MM.1S (cell line): ENCODE measurements around the gene BCR.

Source experiments
- DNase-seq: peaks from one replicate; pipeline ENCODE4 v3.0.0-alpha.2; 2015
- H2AFZ ChIP-seq: fragments of 300-600 bp; sonication (generic); 2 replicates; pipeline ENCODE4 v1.6.0; 2016; ENCODE audit warnings: antibody characterized with exemption, low read length
- H3F3A ChIP-seq: fragments of 300-600 bp; sonication (generic); 2 replicates; pipeline ENCODE4 v1.6.1; 2016; ENCODE audit warnings: mild to moderate bottlenecking, antibody characterized with exemption, low read length, moderate library complexity, mixed read lengths; ENCODE audit not compliant: insufficient read depth
- H3K27ac ChIP-seq: fragments of 300-600 bp; sonication (generic); 2 replicates; pipeline ENCODE4 v1.5.1; 2016; ENCODE audit warnings: mild to moderate bottlenecking, low read length
- H3K27me3 ChIP-seq: fragments of 300-600 bp; sonication (generic); replicated peaks from 2 replicates; pipeline ENCODE4 v1.6.0; 2016; ENCODE audit warnings: low read length; ENCODE audit not compliant: insufficient read depth
- H3K36me3 ChIP-seq: fragments of 300-600 bp; sonication (generic); replicated peaks from 2 replicates; pipeline ENCODE4 v1.6.1; 2016; ENCODE audit warnings: mild to moderate bottlenecking, low read length, mixed read lengths; ENCODE audit not compliant: insufficient read depth
- H3K4me1 ChIP-seq: fragments of 300-600 bp; sonication (generic); 2 replicates; pipeline ENCODE4 v1.6.1; 2016; ENCODE audit warnings: low read length, mixed read lengths
- H3K4me2 ChIP-seq: fragments of 300-600 bp; sonication (generic); 2 replicates; pipeline ENCODE4 v1.6.0; 2016; ENCODE audit warnings: low read depth, low read length
- H3K4me3 ChIP-seq: fragments of 300-600 bp; sonication (generic); 2 replicates; pipeline ENCODE4 v1.5.1; 2016; ENCODE audit warnings: low read length, mixed read lengths
- H3K79me2 ChIP-seq: fragments of 300-600 bp; sonication (generic); 2 replicates; pipeline ENCODE4 v1.6.1; 2016; ENCODE audit warnings: mixed run types, low read length, mixed read lengths
- H3K9ac ChIP-seq: fragments of 300-600 bp; sonication (generic); 2 replicates; pipeline ENCODE4 v1.6.1; 2016; ENCODE audit warnings: low read length, mixed read lengths
- H3K9me2 ChIP-seq: fragments of 300-600 bp; sonication (generic); replicated peaks from 2 replicates; pipeline ENCODE4 v1.6.1; 2016; ENCODE audit warnings: mild to moderate bottlenecking, low read length, mixed read lengths; ENCODE audit not compliant: insufficient read depth
- H3K9me3 ChIP-seq: fragments of 300-600 bp; sonication (generic); replicated peaks from 2 replicates; pipeline ENCODE4 v1.6.1; 2016; ENCODE audit warnings: mild to moderate bottlenecking, low read length, mixed read lengths; ENCODE audit not compliant: insufficient read depth
- H4K20me1 ChIP-seq: fragments of 300-600 bp; sonication (generic); 2 replicates; pipeline ENCODE4 v1.6.1; 2016; ENCODE audit warnings: mild to moderate bottlenecking, low read length, moderate library complexity, mixed read lengths; ENCODE audit not compliant: insufficient read depth
- EZH2 ChIP-seq: fragments of 300-600 bp; sonication (generic); optimal IDR thresholded peaks from 2 replicates; pipeline ENCODE3; 2017; ENCODE audit warnings: low read depth, mild to moderate bottlenecking, antibody characterized with exemption, low read length, mixed read lengths
- EZH2phosphoT487 ChIP-seq: fragments of 300-600 bp; sonication (generic); IDR thresholded peaks from 2 replicates; pipeline ENCODE4 v1.6.1; 2018; ENCODE audit warnings: antibody characterized with exemption, low read length
- TF ChIP-seq, protein P1 (sequence below): fragments of 300-600 bp; sonication (generic); IDR thresholded peaks from 2 replicates; pipeline ENCODE4 v1.5.1; 2016; ENCODE audit warnings: antibody characterized with exemption, low read length, mixed read lengths

Gene BCR

DNA sequence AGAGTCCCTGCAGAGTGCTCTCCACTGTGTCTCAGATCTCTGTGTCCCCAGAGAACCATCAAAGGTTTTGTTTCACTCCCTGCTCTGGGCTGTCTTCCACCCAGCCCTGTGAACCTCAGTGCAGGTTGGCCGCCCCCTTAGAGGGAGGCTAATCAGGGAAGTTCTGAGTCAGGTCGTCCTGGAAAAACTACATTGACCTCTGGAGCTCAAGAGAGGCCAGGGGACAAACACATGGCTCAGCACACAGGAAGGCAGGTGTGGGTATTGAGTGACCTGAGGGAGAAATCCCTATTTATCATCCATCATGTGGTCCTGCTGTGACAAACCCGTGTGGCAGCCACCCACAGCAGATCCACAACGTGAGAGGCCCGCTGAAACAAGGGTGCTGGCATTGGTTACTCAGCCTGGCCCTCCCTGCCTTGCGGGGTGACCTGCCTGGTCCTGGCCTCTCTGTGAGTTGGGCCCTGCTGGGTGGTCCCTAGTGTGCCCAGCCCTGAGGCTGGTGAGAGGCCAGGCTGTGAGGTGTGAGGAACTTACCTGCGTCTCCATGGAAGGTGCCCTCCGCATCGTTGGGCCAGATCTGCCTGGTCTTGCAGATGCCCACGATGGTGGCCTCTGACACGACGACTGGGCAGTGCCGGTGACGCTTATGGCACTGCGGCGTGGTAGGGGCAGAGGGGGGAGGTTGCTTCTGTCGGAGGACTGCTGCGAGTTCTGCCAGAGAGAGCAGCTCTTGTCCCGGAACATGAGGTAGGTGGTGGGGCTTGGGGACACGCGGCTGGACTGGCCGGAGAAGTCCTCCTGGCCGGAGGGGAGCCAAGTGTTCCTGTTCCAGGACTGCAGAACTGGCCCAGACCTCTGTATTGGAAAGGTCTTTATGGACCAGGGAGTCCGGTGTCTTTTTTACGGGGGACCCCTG is 669 bp upstream of the BCR start:
- Histone ChIP-seq H3K4me3 (peak overlapping the region; percentile 66), H3K4me2 (peak overlapping the region; percentile 95), H3K9me2 (no peaks in the 10 kb centered on the region), H2AFZ (peak overlapping the region; percentile 20), H3K36me3 (peaks cover under 1% of the 10 kb centered on the region; the same call in 1 of the 2 replicates), H3K4me1 (peaks cover 52% of the 10 kb centered on the region), H3K9me3 (no peaks in the 10 kb centered on the region), H3K27ac (peak overlapping the region; percentile 92), H3K9ac (peak overlapping the region; percentile 73), H4K20me1 (peaks cover 16% of the 10 kb centered on the region), H3K79me2 (peaks cover 62% of the 10 kb centered on the region), H3K27me3 (no peaks in the 10 kb centered on the region), H3F3A (peaks cover 63% of the 10 kb centered on the region)
- peak; percentile 41 for DNase-seq
- TF ChIP-seq, protein P1, sequence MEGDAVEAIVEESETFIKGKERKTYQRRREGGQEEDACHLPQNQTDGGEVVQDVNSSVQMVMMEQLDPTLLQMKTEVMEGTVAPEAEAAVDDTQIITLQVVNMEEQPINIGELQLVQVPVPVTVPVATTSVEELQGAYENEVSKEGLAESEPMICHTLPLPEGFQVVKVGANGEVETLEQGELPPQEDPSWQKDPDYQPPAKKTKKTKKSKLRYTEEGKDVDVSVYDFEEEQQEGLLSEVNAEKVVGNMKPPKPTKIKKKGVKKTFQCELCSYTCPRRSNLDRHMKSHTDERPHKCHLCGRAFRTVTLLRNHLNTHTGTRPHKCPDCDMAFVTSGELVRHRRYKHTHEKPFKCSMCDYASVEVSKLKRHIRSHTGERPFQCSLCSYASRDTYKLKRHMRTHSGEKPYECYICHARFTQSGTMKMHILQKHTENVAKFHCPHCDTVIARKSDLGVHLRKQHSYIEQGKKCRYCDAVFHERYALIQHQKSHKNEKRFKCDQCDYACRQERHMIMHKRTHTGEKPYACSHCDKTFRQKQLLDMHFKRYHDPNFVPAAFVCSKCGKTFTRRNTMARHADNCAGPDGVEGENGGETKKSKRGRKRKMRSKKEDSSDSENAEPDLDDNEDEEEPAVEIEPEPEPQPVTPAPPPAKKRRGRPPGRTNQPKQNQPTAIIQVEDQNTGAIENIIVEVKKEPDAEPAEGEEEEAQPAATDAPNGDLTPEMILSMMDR, result no peak
- TF ChIP-seq EZH2 (no peak), EZH2phosphoT487 (no peak)

DNA sequence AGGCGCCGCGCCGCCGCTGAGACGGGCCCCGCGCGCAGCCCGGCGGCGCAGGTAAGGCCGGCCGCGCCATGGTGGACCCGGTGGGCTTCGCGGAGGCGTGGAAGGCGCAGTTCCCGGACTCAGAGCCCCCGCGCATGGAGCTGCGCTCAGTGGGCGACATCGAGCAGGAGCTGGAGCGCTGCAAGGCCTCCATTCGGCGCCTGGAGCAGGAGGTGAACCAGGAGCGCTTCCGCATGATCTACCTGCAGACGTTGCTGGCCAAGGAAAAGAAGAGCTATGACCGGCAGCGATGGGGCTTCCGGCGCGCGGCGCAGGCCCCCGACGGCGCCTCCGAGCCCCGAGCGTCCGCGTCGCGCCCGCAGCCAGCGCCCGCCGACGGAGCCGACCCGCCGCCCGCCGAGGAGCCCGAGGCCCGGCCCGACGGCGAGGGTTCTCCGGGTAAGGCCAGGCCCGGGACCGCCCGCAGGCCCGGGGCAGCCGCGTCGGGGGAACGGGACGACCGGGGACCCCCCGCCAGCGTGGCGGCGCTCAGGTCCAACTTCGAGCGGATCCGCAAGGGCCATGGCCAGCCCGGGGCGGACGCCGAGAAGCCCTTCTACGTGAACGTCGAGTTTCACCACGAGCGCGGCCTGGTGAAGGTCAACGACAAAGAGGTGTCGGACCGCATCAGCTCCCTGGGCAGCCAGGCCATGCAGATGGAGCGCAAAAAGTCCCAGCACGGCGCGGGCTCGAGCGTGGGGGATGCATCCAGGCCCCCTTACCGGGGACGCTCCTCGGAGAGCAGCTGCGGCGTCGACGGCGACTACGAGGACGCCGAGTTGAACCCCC is 798 bp downstream of the BCR start:
- TF ChIP-seq EZH2phosphoT487, result no peak
- TF ChIP-seq, protein P1, result no peak
- TF ChIP-seq EZH2, result no peak
- Histone ChIP-seq H3K27ac (peak overlapping the region; percentile 54; the same call in 1 of the 2 replicates), H3K4me3 (peak overlapping the region; percentile 88), H3K9ac (peak overlapping the region; percentile 76), H2AFZ (no peak overlapping the region), H3K9me2 (no peaks in the 10 kb centered on the region), H3K4me1 (peaks cover 46% of the 10 kb centered on the region), H3K9me3 (no peaks in the 10 kb centered on the region), H3K4me2 (peak overlapping the region; percentile 90), H3K27me3 (no peaks in the 10 kb centered on the region), H3F3A (peaks cover 53% of the 10 kb centered on the region), H3K36me3 (peaks cover 4% of the 10 kb centered on the region; the same call in 1 of the 2 replicates), H4K20me1 (peaks cover 26% of the 10 kb centered on the region), H3K79me2 (peaks cover 70% of the 10 kb centered on the region)
- peak; percentile 42 for DNase-seq

DNA sequence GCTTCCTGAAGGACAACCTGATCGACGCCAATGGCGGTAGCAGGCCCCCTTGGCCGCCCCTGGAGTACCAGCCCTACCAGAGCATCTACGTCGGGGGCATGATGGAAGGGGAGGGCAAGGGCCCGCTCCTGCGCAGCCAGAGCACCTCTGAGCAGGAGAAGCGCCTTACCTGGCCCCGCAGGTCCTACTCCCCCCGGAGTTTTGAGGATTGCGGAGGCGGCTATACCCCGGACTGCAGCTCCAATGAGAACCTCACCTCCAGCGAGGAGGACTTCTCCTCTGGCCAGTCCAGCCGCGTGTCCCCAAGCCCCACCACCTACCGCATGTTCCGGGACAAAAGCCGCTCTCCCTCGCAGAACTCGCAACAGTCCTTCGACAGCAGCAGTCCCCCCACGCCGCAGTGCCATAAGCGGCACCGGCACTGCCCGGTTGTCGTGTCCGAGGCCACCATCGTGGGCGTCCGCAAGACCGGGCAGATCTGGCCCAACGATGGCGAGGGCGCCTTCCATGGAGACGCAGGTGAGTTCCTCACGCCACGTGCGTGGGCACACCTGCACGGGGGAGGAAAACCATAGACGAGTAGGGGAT is 1.5 kb downstream of the BCR start:
- Histone ChIP-seq H3K36me3 (peaks cover 4% of the 10 kb centered on the region; the same call in 1 of the 2 replicates), H3K4me1 (peaks cover 39% of the 10 kb centered on the region), H3K9me2 (no peaks in the 10 kb centered on the region), H2AFZ (no peak overlapping the region), H3K4me3 (peak overlapping the region; percentile 88), H4K20me1 (peaks cover 33% of the 10 kb centered on the region), H3K9ac (peak overlapping the region; percentile 76), H3F3A (peaks cover 46% of the 10 kb centered on the region), H3K79me2 (peaks cover 77% of the 10 kb centered on the region), H3K4me2 (peak overlapping the region; percentile 90), H3K9me3 (no peaks in the 10 kb centered on the region), H3K27me3 (no peaks in the 10 kb centered on the region), H3K27ac (peak overlapping the region; percentile 54; the same call in 1 of the 2 replicates)
- TF ChIP-seq, protein P1, result no peak
- TF ChIP-seq EZH2phosphoT487 (no peak), EZH2 (no peak)
- DNase-seq, result peak; percentile 34
